Mononuclear cell (primary cell): Measurements from ENCODE around the gene EAPP. TPM values are rescaled to one million over a fixed set of nuclear protein-coding genes. Genes with fewer than 3 reads are reported as not detected.
"Not testable (repeated sequence)": the region's sequence is repeated elsewhere in the genome, so short reads cannot be mapped to it uniquely, and the experiment has no call there.

Source experiments
- H3K27me3 ChIP-seq: 2 replicates; pipeline ENCODE4 v1.6.0; 2011; ENCODE audit warnings: low read length, control low read depth; ENCODE audit not compliant: insufficient read depth
- H3K4me1 ChIP-seq: 2 replicates; pipeline ENCODE4 v1.5.1; 2011; ENCODE audit warnings: mild to moderate bottlenecking, low read length, control low read depth; ENCODE audit not compliant: insufficient read depth
- H3K4me3 ChIP-seq: 2 replicates; pipeline ENCODE4 v1.5.1; 2011; ENCODE audit warnings: mild to moderate bottlenecking, low read length, moderate library complexity
- H3K9me3 ChIP-seq: 2 replicates; pipeline ENCODE4 v1.5.1; 2011; ENCODE audit warnings: low read depth, mild to moderate bottlenecking, control low read depth, low read length
- total RNA-seq: library from RNA; depleted of rRNA; stranded (reverse); fragments of >200 nt; gene quantifications from one replicate; pipeline ENCODE4 v1.2.3, GENCODE V29; 2012

Gene EAPP
- total RNA-seq, 1 donor: 124 TPM

DNA sequence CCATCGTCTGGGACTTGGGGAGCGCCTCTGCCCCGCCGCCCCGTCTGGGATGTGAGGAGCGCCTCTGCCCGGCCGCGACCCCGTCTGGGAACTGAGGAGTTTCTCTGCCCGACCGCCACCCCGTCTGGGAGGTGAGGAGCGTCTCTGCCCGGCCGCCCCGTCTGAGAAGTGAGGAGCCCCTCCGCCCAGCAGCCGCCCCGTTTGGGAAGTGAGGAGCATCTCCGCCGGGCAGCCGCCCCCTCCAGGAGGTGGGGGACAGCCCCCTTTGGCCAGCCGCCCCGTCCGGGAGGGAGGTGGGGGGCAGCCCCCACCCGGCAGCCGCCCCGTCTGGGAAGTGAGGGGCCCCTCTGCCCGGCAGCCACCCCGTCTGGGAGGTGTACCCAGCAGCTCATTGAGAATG, 63.5 kb downstream of the EAPP start:
- H3K4me3 ChIP-seq, H3K4me1 ChIP-seq, H3K27me3 ChIP-seq, H3K9me3 ChIP-seq: not testable (repeated sequence)

DNA sequence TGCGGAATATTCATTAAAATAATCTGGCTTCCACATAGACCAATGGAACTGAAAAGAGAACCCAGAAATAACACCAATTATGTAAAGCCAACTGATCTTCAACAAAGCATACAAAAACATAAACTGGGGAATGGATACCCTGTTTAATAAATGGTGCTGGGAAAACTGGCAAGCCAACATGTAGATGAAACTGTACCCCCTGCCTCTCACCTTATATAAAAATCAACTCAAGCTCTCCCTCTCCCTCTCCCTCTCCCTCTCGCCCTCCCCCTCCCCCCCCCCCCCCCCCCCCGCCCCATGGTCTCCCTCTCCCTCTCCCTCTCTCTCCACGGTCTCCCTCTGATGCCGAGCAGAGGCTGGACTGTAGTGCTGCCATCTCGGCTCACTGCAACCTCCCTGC, 64.3 kb downstream of the EAPP start:
- no peaks in the 10 kb centered on the region for H3K4me1 ChIP-seq
- no peaks in the 10 kb centered on the region for H3K27me3 ChIP-seq
- H3K4me3 ChIP-seq: no peak overlapping the region

GRCh38 chr14:34474187-34474679, 65.3 kb downstream of the EAPP start:
- H3K9me3 ChIP-seq: no peaks in the 10 kb centered on the region
- no peak overlapping the region for H3K4me3 ChIP-seq
- no peaks in the 10 kb centered on the region for H3K4me1 ChIP-seq
- H3K27me3 ChIP-seq: no peaks in the 10 kb centered on the region

More for the DNA sequence above, 64.3 kb downstream of the EAPP start:
- no peaks in the 10 kb centered on the region for H3K9me3 ChIP-seq

DNA sequence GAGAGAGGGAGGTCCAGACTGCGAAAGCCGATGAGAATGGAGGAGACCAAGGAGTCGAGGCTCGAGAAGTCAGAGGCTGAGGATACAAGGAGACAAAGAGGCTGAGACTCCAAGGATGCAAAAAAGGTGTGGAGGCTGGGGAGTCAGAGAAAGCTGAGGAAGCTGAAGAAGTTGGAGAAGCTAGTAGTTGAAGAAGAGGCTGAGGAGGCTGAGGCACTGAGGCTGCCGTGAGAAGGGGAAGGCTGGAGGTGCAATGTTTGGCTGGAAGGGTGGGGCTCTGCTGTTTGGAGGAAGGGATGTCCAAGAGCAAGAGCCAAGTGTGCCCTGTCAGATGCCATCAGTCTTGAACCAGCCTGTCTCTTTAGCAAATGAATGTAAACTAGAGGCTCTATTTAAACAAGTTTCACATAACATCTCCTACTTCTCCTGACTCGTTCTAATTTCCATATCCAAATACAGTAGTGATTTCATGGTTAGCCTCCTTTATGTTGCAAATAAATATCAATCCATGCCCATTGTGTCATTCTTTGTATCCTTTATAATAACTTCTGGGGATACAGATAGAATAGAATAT, 66.7 kb downstream of the EAPP start:
- H3K27me3 ChIP-seq: no peaks in the 10 kb centered on the region
- no peaks in the 10 kb centered on the region for H3K4me1 ChIP-seq
- H3K4me3 ChIP-seq: no peak overlapping the region
- H3K9me3 ChIP-seq: no peaks in the 10 kb centered on the region

GRCh38 chr14:34470319-34470718, 69.2 kb downstream of the EAPP start:
- H3K27me3 ChIP-seq: no peaks in the 10 kb centered on the region
- no peak overlapping the region for H3K4me3 ChIP-seq
- H3K9me3 ChIP-seq: no peaks in the 10 kb centered on the region
- H3K4me1 ChIP-seq: peaks cover 10% of the 10 kb centered on the region

DNA sequence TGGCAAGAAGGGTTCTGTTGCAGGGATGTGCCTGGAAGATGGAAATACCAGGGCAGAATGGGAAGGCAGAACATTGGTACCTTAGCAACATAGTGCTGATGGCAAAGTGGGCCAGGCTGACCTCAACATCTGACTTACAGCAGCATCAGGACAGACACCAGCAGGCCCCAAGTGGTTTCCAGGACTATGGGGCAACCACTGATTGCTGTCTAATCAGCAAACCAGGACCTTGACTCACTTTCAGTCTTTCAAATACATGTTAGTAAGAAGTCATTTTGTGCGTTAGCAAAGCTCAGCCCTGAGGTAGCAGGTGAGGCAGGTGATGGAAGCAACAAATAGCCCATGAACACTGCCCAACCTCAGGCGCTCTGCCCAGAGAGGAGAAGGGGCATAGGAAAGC, 72.8 kb downstream of the EAPP start:
- Histone ChIP-seq H3K4me1 (peaks cover 22% of the 10 kb centered on the region), H3K9me3 (no peaks in the 10 kb centered on the region), H3K27me3 (no peaks in the 10 kb centered on the region), H3K4me3 (no peak overlapping the region)

Other genes starting within 250 kb of the EAPP start
- gene SPTSSA, start 77.5 kb downstream of the EAPP start, total RNA-seq: 2.5 TPM
- gene SNX6, start 90.4 kb upstream of the EAPP start, total RNA-seq: 128 TPM
- gene CFL2, start 174.9 kb upstream of the EAPP start, total RNA-seq: 62.2 TPM